GM11168 (cell line): ENCODE measurements around the gene CYB561.

Experiments used
- in situ Hi-C: fragments of 300-500 bp; cut with MboI; formaldehyde crosslinking; loops from one replicate; pipeline ENCODE4 v1.12.0; 2022; ENCODE audit warnings: low sequenced_read_pairs; ENCODE audit not compliant: unreplicated experiment

The CYB561 gene

DNA sequence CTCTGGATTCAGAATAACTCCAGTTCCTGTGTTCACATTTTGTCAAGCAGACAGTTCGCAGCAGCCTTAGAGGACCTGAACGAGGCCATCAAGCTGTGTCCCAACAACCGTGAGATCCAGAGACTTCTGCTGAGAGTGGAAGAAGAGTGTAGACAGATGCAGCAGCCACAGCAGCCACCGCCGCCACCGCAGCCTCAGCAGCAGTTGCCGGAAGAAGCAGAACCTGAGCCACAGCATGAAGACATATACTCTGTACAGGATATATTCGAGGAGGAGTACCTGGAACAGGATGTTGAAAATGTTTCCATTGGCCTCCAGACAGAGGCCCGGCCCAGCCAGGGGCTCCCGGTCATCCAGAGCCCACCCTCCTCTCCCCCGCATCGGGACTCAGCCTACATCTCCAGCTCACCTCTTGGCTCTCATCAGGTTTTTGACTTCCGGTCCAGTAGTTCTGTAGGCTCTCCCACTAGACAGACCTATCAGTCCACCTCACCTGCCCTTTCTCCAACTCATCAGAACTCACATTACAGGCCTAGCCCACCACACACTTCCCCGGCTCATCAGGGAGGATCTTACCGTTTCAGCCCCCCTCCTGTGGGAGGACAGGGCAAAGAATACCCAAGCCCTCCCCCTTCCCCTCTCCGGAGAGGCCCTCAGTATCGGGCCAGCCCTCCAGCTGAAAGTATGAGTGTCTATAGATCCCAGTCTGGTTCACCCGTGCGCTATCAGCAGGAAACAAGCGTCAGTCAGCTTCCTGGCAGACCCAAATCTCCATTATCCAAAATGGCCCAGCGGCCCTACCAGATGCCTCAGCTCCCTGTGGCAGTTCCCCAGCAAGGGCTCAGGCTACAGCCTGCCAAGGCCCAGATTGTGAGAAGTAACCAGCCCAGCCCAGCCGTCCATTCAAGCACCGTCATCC is 25.9 kb downstream of the CYB561 start:
- in situ Hi-C loops = loop anchor here (5.0 to 25.0 kb wide), 3 partner anchors 57 to 708 kb away; partner anchors contain the start of gene ACE

DNA sequence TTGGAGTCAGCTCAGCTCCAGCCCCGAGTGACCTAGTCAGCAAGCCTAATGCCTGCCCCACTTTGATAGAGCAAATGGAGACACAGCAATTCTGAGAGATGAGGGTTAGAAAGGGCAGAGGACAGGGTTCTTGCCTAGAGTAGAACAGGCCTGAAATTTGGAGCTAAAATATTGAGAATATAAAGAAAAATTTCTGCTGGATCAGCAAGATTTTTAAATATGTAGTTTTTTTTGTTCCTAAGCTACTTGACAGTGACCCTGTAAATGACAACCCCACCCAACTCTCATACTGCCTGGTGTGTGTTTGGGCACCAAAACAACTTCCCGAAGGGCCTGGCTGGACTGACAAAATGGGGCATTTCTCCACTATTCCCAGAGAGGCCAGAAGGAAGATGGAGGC is 26.7 kb downstream of the CYB561 start:
- in situ Hi-C loops = loop anchor here (25.0 kb wide), 1 partner anchor 707 kb away; no protein-coding TSS in a partner anchor

DNA sequence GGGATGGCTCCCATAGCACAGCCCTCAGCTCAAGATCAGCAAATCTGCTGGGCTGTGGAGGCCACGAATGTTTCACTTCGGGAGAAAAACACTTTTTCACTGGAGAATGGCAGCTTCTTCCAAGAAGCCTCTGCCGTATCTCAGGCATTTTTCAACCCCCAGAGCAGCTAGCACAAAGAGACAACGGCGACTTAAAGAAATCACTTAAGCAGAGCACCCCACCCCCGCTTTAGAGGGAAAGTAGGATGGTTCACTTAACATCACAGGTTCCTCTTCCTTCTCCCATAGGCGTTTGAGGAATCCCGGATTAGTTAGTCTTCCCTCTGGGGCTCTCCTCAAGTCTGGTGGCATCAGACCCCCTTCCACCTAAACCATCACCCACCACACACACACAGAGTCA is 27.6 kb downstream of the CYB561 start:
- in situ Hi-C loops = loop anchor here (25.0 kb wide), 1 partner anchor 706 kb away; no protein-coding TSS in a partner anchor

DNA sequence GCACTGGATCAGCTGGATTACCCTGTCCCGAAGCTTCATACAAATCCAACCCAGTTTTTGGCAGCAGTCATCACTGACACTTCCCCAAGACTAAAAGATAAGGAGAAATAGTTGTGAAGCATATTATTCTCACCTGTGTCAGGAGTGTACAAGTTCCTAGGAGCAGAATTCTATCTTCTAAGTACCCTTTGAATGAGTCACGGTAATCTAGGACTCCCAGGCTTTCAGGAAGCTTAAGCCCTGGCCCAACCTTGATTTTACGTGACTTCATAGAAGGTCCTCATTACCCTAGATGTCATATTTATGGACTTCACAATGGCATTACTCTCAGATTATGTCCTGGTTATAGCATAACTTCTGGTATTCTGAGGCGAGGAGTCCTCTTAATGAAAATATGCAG is 31.9 kb downstream of the CYB561 start:
- in situ Hi-C loops = loop anchor here (25.0 kb wide), 1 partner anchor 702 kb away; no protein-coding TSS in a partner anchor

DNA sequence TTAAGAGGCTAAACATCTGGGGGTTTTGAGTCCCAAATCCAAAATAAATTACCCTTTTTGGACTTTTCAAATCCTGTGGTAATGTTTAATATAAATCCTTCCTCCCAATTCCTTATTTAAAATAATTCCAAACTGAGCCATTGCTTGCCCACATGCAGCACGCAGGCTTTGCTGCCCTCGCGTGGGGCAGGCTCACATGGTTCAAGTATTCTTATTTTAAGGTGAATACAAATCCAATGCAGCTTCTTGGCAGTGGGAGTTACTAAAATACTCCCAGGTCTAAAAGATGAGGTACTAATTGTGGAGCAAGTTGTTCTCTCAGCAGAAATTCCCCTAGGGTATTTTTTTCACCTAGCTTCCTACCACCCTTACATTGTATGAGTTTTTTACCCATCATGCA is 33.0 kb downstream of the CYB561 start:
- in situ Hi-C loops = loop anchor here (25.0 kb wide), 1 partner anchor 701 kb away; no protein-coding TSS in a partner anchor

DNA sequence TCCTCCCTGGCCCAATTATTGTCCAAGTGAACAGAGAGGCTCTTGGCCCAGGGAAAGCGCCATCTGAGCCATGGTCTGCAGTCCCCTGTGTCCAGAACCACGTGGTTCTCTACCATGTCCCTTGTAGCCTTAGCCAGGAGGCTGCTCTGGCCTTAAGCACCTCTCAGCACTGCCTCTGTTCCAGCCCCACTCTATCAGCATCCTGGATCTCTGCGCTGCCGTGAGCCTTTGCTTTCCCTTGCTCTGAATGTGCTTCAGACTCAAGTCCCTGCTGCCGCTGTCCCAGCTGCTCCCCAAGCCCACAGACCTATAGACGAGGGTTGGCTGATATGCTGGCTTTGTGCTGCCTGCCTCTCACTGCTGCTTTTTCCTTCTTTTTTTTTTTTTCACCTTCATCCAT is 33.9 kb downstream of the CYB561 start:
- in situ Hi-C loops = loop anchor here (25.0 kb wide), 1 partner anchor 700 kb away; no protein-coding TSS in a partner anchor

DNA sequence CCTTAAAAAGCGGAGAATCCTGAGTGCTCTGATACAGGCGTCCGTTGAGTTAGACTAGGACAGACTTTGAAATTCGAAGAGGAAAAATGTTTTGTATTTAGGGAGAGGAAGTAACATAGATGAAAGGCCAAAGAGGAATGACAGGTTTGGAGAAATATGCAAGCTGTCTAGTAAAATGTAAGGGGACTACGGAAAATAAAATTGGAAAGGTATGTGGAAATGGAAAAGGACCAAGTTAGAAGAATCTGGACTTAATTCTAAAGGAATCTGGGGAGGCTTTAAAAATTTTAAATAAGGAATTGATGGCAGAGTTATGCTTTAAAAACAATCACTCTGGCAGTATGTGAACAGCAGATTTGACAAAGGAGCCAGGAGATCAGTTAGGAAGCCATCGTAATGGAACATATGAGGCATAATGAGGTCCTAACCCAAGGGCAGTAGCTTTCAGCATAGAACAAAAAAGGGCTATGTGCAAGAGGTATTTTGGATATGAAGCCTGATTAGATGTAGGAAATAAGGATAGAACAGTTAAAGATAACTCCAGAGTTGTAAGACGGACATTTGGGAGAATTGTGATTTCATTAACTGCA is 38.3 kb downstream of the CYB561 start:
- in situ Hi-C loops = loop anchor here (25.0 kb wide), 1 partner anchor 696 kb away; no protein-coding TSS in a partner anchor

DNA sequence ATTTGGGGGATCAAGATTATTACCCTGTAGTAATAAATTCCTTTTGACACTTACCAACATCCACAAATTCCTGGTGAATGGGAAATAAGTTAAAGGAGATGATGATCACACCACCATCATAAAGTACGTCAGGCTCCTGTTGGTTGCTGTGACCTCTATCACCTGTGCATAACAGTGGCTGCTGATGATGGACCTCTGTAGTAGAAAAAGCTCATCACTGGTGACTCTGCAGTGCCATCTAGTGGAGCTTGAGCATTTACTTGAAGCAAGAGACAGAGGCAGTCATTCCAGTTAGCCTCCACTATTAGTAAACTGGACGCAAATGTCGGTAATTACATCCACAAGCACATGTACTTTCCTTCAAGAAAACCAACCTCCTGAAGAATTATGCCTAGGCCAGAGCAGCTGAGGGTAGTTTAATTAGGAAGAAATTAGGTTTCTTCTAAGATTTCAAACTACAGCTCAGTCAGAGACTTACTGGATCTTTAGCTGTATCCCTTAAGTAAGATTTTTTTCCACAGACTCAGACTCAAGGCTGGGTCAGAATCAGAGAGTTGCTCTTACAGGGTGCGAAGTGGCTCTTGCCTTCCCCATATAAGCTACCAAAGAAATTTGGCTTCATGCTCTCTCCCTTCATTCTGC is 39.3 kb downstream of the CYB561 start:
- in situ Hi-C loops = loop anchor here (25.0 kb wide), 1 partner anchor 695 kb away; no protein-coding TSS in a partner anchor

DNA sequence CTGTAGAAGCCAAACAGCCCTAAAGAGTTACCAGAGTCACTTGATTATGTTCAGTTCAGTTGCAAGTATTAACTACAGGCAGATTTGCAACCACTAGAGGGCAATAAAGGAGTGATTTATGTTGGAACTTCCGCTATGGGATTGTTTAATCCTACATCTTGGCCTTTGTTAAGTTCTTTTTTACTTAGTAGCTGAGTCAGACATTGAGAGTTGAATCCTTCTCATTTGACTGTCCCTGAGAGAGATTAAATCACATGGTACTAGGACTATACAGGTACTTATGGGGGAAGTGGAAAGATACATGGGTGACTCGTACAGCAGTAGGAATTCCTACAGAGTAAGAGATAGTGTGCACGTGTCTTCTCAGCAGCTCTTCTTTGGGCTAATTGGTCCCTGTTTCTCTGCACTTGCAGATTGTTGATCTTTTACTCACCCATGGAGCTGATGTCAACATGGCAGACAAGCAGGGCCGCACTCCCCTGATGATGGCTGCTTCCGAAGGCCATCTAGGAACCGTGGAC is 40.3 kb downstream of the CYB561 start:
- in situ Hi-C loops = loop anchor here (25.0 kb wide), 1 partner anchor 694 kb away; no protein-coding TSS in a partner anchor

DNA sequence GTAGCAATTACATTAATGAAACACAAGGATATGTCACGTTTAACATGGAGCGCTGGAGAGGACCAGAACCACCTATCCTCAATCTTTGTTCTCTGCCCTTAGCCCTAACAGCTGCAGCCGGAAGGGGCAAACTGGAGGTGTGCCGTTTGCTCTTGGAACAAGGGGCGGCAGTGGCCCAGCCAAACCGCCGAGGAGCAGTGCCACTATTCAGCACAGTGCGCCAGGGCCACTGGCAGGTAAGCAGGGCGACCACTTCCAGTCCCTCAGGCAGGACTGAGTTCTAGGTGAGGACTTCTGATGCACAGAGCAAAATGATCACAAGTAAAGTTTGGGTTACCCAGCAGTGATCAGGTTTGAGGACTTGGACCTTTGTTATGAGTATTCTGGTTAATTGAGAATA is 41.1 kb downstream of the CYB561 start:
- in situ Hi-C loops = loop anchor here (25.0 kb wide), 1 partner anchor 693 kb away; no protein-coding TSS in a partner anchor

DNA sequence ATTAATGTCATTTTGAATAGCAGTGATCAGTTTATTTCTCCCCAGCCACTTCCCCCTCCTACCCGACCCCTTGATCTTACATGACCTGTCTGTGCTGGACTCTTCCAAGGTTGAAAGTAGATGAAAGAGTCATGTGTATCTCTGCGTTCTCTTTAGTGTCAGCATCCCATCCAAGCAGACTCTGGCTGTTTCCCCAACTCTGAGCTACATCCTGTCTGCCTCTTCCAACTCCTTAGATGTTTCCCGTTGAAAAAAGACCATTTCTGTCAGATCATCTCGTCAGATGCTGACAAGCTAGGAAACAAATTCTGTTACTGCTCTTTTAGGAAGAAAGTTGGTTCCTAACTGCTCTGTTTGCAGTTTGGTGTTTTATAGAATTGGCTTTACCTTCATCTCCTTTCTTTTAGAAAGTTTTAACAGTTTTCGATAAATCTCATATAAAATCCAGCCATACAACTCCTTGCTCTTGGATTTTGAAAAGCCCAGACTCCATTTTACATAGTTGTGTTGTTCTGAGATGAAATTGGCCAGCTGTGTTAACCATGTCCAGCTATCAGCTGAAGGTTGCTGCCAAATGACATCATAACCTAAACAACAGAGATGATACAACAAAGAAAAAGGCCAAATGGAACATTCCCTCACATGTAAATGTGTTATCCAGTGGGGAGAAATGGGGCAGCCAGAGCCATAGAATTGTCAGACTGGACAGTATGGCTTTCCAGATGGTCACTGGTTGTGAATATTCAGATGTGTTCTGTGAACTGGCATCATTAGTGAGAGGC is 43.5 kb downstream of the CYB561 start:
- in situ Hi-C loops = loop anchor here (25.0 kb wide), 1 partner anchor 690 kb away; no protein-coding TSS in a partner anchor

DNA sequence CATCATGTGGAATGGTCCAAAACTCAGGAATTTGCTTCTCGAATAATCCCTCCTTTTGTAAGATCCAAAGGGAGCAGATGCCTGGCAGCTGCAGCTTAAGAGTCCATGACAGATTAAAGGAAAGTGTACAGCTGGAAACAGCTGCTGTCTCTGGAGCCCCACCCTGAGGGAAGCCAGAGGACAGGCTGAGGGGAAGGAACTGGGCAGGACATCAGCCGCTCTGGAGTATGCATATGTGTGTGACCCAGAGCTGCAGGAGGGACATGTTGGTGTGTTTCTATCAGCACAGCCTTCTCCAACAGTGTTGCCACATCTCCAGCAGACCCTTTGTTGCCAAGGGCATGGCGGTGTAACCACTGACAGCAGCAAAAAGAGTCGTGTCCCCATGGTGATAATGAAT is 46.2 kb downstream of the CYB561 start:
- in situ Hi-C loops = loop anchor here (25.0 kb wide), 1 partner anchor 688 kb away; no protein-coding TSS in a partner anchor

DNA sequence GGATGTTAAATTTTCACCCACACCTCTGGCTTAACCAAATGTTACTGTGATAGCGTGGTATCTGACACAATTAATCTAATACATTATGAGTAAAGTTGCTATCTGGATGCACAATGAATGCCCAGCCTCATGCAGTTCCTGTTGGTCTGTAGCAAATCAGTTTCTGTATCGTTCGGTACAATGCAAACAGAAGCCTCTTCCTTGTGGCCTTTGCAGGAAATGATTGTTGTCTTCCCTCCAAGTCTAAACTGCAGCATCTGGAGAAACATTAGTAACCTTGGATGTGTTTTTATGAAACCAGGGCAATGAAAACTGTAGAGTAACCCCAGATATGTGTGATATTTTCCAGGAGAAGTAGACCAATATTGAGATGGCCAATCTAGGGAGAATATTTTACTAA is 46.8 kb downstream of the CYB561 start:
- in situ Hi-C loops = no loop called here

DNA sequence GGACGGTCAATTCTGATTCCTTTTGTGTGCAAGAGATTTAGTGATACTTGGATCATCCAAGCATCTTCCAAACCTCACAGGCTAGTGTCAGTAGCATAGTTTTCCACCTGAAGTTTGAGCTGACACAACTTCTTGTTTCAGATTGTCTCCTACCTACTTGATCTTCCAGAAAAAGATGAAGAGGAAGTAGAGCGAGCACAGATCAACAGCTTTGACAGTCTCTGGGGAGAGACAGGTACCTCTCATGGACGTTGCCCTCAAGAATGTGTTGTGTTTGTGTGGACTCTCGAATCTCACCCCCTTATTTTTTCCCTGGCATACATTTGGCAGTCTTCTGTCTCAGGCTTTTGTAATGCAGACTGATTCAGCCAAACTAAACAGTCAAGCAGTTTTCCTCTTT is 47.4 kb downstream of the CYB561 start:
- in situ Hi-C loops = no loop called here

DNA sequence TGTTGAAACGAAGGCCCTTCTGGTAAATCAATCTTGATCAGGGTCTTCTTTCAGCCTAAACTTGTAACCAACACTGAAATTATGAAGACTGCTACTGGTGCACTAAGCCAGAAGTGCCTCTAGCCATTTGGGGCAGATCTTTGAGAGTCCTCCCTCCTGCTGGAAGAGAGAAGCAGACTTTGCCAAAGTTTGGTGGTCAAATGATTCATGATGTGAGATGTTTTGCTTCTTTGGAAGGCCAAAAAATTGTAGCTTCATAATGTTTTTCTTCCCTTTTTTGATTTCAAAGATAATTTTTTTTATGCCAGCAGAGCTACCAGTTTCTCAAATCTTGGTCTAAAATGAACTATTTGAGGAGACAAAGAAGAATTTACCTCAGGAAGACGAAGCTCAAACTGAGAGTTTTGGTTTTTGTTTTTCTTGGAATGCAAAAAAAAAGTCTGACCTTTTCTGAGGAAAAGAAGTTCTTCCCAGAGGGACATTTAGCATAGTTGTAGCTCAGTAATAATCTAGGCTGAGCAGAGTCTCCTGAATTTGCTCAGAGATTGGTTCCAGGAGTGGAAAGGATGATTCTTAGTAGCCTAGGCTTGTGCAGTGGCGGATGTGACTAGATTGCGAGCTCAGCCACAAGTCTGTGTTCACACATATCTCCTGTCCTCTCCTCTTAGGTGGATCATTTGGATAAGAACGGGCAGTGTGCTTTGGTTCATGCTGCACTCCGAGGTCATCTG is 50.9 kb downstream of the CYB561 start:
- in situ Hi-C loops = no loop called here

DNA sequence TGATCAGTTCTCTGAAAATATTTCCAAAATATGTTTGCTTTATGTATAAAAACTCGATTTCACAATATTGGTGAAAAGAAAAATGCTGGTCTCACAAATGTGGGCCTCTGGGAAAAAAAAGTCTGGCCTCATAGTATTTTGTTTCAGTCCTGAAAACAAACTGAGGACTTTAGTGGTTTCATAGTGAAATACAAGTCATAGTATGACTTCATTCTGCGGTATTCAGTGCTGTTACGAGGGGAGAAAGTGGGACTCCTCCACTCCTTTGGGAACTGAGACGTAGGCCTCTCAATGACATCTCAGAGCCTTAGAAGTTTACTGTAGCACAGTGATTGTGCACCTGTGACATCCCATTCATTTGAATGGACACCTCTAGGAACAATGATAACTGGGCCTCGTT is 56.0 kb downstream of the CYB561 start:
- in situ Hi-C loops = no loop called here

DNA sequence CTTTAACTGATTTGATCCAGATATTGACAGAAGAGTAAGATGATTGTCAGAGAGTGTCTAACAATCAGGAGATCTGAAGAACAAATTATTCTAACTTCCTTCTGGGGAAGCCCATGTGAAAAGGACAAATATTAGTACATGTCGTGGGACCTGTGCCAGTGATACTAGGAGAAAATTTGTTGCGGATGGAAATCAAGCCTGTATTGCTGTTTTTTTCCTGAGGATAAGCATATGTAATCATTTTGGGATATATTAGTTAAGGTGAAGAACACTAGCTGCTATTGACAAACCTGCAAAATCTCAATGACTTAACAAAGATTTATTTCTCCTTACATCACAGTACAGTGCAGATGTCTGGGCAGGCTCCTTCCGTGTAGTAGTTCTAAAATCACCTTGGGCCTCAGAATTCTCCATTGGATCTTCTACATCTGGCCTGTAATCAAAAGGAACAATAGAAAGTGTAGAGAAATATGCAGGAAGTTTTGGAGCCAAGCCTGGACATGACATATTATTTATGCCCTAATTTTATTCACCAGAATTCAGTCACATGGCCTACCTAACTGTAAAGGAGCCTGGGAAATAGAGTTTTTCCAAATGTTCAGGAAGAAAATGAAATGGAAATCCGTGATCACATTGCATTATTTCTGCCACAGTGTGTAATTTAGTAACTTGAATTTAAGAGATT is 58.3 kb downstream of the CYB561 start:
- in situ Hi-C loops = no loop called here

DNA sequence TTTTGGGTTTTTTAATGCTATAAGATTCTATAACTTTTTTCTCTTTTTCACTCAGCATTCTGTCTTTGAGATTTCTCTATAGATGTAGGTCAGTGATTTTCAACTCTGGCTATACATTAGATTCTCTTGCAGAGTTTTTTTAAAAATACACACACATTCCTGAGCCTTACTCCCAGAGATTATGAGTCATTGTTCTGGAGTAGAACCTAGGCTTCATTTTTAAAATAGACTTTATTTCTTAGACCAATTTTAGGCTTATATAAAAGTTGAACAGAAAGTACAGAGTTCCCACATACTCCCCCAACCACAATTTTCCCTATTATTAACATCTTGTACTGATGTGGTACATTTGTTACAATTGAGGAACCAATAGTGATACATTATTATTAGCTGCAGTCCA is 63.3 kb downstream of the CYB561 start:
- in situ Hi-C loops = no loop called here
